ENCODE results near the gene CPT1A.

The CPT1A gene

GRCh38 chr11:68763926-68764657, 77.6 kb downstream of the CPT1A start:
- intact Hi-C loops (cut with DNase I), result no loop called here
- DNase-seq, result peak in 2 of 10 donors; percentile 70 to 76

- intact Hi-C loops (cut with DNase I), result no loop called here
These were observed 78.5 kb downstream of the CPT1A start for GRCh38 chr11:68763181-68763721.

GRCh38 chr11:68762481-68762880, 79.2 kb downstream of the CPT1A start:
- peak in 2 of 10 donors; percentile 30 to 74 for DNase-seq
- intact Hi-C loops (cut with DNase I), result no loop called here

More at GRCh38 chr11:68763181-68763721, 78.5 kb downstream of the CPT1A start:
- peak in 2 of 10 donors; percentile 47 to 60 for DNase-seq

GRCh38 chr11:68761801-68762200, 79.9 kb downstream of the CPT1A start:
- intact Hi-C loops (cut with DNase I), result no loop called here
- DNase-seq, result peak in 2 of 10 donors; percentile 32 to 78

- intact Hi-C loops (cut with DNase I), result no loop called here
- peak in 2 of 10 donors; percentile 40 to 67 for DNase-seq
These were observed 81.7 kb downstream of the CPT1A start for GRCh38 chr11:68759991-68760390.

- no peak for DNase-seq
- intact Hi-C loops (cut with DNase I), result no loop called here
These were observed 84.0 kb downstream of the CPT1A start for GRCh38 chr11:68757711-68758110.

GRCh38 chr11:68756171-68756766, 85.4 kb downstream of the CPT1A start:
- intact Hi-C loops (cut with DNase I), result no loop called here
- peak in 1 of 10 donors; percentile 58 for DNase-seq

GRCh38 chr11:68753300-68753699, 88.4 kb downstream of the CPT1A start:
- no peak for DNase-seq
- intact Hi-C loops (cut with DNase I), result no loop called here

GRCh38 chr11:68751331-68751856, 90.3 kb downstream of the CPT1A start, which contains the start of gene TESMIN:
TSS of gene TESMIN (minus strand) at chr11:68751520. CDS start at chr11:68750660, 860 bp downstream.
- intact Hi-C loops (cut with DNase I), result no loop called here
- DNase-seq, result peak in 8 of 10 donors; percentile 32 to 90 (median 55)

GRCh38 chr11:68751004-68751325, 90.8 kb downstream of the CPT1A start:
- intact Hi-C loops (cut with DNase I), result no loop called here
- DNase-seq, result no peak

GRCh38 chr11:68750195-68751003, 91.3 kb downstream of the CPT1A start:
- intact Hi-C loops (cut with DNase I), result no loop called here
- peak in 1 of 10 donors; percentile 82 for DNase-seq

GRCh38 chr11:68749229-68750123, 92.2 kb downstream of the CPT1A start:
- intact Hi-C loops (cut with DNase I), result no loop called here
- no peak for DNase-seq

- intact Hi-C loops (cut with DNase I), result no loop called here
- DNase-seq, result no peak
These were observed 93.7 kb downstream of the CPT1A start for GRCh38 chr11:68748061-68748460.

GRCh38 chr11:68743539-68743938, 98.2 kb downstream of the CPT1A start:
- intact Hi-C loops (cut with DNase I), result no loop called here

GRCh38 chr11:68741463-68741862, 100.3 kb downstream of the CPT1A start:
- intact Hi-C loops (cut with DNase I), result no loop called here
- no peak for DNase-seq

More at GRCh38 chr11:68743539-68743938, 98.2 kb downstream of the CPT1A start:
- DNase-seq, result no peak

GRCh38 chr11:68735646-68736045, 106.1 kb downstream of the CPT1A start:
- no peak for DNase-seq
- intact Hi-C loops (cut with DNase I), result no loop called here

GRCh38 chr11:68735125-68735524, 106.6 kb downstream of the CPT1A start:
- intact Hi-C loops (cut with DNase I), result no loop called here

GRCh38 chr11:68734111-68734510, 107.6 kb downstream of the CPT1A start:
- intact Hi-C loops (cut with DNase I), result no loop called here
- no peak for DNase-seq

More at GRCh38 chr11:68735125-68735524, 106.6 kb downstream of the CPT1A start:
- no peak for DNase-seq

GRCh38 chr11:68727783-68728182, 113.9 kb downstream of the CPT1A start:
- intact Hi-C loops (cut with DNase I), result no loop called here
- DNase-seq, result no peak

GRCh38 chr11:68724293-68724692, 117.4 kb downstream of the CPT1A start:
- intact Hi-C loops (cut with DNase I), result no loop called here
- DNase-seq, result no peak

All from posterior cingulate gyrus (tissue), 11 donors.